CD4-positive, alpha-beta T cell (primary cell): ENCODE data around the gene RAD51B. TPM values are rescaled to one million over a fixed set of nuclear protein-coding genes. Genes with fewer than 3 reads are reported as not detected.

Source experiments
- ATAC-seq: fragments of 200-7000 bp; cut with Tn5 transposase; one replicate; pipeline ENCODE4 v1.10.0; 2022; ENCODE audit warnings: mild to moderate bottlenecking; ENCODE audit not compliant: poor library complexity
- CTCF ChIA-PET: fragments of 350-600 bp; sonication (Branson Sonifier 250); formaldehyde crosslinking; loops from one replicate; lab custom pipeline; 2021; ENCODE audit warnings: antibody characterized with exemption, inconsistent platforms; lab: Charles Lee
- POLR2A ChIA-PET: fragments of 350-600 bp; sonication (Branson Sonifier 250); formaldehyde crosslinking; loops from one replicate; lab custom pipeline; 2021; ENCODE audit warnings: antibody characterized with exemption, inconsistent platforms; lab: Charles Lee
- DNase-seq, 14 experiments: peaks; one replicate each; pipeline ENCODE4 v3.0.0-alpha.2; 2013 to 2020; ENCODE audit warnings: mixed read lengths in 2 of 14
- H3K27ac ChIP-seq, 2 donors: one replicate each; pipeline versions ENCODE4 v1.5.1 to v1.7.0; 2013; ENCODE audit warnings: low read length in 2 of 2, low read depth in 1 of 2, mild to moderate bottlenecking in 1 of 2
- H3K27me3 ChIP-seq, 2 experiments: 1 replicate in 1 of 2; 2 replicates in 1 of 2; pipeline versions ENCODE4 v1.6.1 to v1.7.0; 2013; ENCODE audit warnings: low read length in 2 of 2, control low read depth in 1 of 2, mild to moderate bottlenecking in 1 of 2, moderate library complexity in 1 of 2; ENCODE audit not compliant: insufficient read depth in 2 of 2, control insufficient read depth in 1 of 2
- H3K36me3 ChIP-seq: one replicate; pipeline ENCODE4 v1.6.1; 2013; ENCODE audit warnings: low read length, control low read depth; ENCODE audit not compliant: insufficient read depth
- H3K4me1 ChIP-seq: one replicate; pipeline ENCODE4 v1.6.1; 2013; ENCODE audit warnings: low read length, control low read depth; ENCODE audit not compliant: insufficient read depth
- H3K4me3 ChIP-seq: one replicate; pipeline ENCODE4 v1.5.1; 2013; ENCODE audit warnings: mild to moderate bottlenecking, low read length, moderate library complexity
- H3K9me3 ChIP-seq, 2 experiments: 1 replicate in 1 of 2; 2 replicates in 1 of 2; pipeline versions ENCODE4 v1.6.1 to v1.7.0; 2013; ENCODE audit warnings: low read length in 2 of 2, mild to moderate bottlenecking in 2 of 2, control low read depth in 1 of 2, moderate library complexity in 1 of 2; ENCODE audit not compliant: control insufficient read depth in 1 of 2, insufficient read depth in 1 of 2
- H3K27ac Mint-ChIP-seq: one replicate; pipeline ENCODE4 v1.8.0; 2020; ENCODE audit warnings: mixed read lengths
- H3K27me3 Mint-ChIP-seq: one replicate; pipeline ENCODE4 v1.8.0; 2021; ENCODE audit warnings: mixed read lengths
- H3K36me3 Mint-ChIP-seq: one replicate; pipeline ENCODE4 v1.8.0; 2021; ENCODE audit warnings: low read depth, mixed read lengths
- H3K4me1 Mint-ChIP-seq: one replicate; pipeline ENCODE4 v1.8.0; 2021; ENCODE audit warnings: low read depth, mixed read lengths
- H3K4me3 Mint-ChIP-seq: one replicate; pipeline ENCODE4 v1.8.0; 2020; ENCODE audit warnings: mild to moderate bottlenecking, mixed read lengths
- H3K9me3 Mint-ChIP-seq: one replicate; pipeline ENCODE4 v1.8.0; 2020; ENCODE audit warnings: mixed read lengths
- intact Hi-C, 2 experiments: fragments of 100-400 bp; cut with DNase I in 1 of 2; cut with micrococcal nuclease in 1 of 2; formaldehyde crosslinking; loops; one replicate each; pipeline versions ENCODE4 v1.15.1 to v1.9.0; 2023 to 2025; cut with DNase I, micrococcal nuclease
- total RNA-seq, 174 experiments: library from RNA in 2 of 174; stranded (reverse) in 2 of 174; gene quantifications; one replicate each; pipeline ENCODE4 v1.2.3 and lab custom pipeline; 2021 to 2026
- TF ChIP-seq, protein P1 (sequence below): fragments of 200-600 bp; IDR thresholded peaks from one replicate; pipeline ENCODE4 v1.8.0; 2022; ENCODE audit warnings: antibody characterized with exemption, mild to moderate bottlenecking

RAD51B gene
- total RNA-seq, 2 experiments from 2014 or later, result 18.4 to 20.0 TPM

DNA sequence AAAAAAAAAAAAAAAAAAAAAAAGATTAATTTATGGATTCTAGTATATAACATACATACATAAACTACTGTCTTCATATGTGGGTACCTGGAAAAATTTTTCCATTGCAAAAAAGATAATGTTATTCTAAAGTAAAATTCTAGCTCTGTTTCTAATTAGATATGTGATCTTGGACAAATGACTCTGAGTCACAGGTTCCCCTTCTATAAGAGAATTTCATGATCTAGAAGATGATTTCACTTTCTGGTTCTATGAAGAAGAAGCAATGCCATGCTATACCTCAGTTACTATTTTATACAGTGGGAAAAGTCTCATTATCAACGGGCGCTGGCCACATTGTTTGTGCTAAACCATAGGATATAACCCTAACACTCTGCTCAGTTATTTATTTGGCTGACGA lies 622.0 kb downstream of the RAD51B start:
- POLR2A ChIA-PET, result interaction anchor here (0.7 kb wide), 1 partner anchor 64 kb away, joined by 3 read pairs; no protein-coding TSS in a partner anchor

DNA sequence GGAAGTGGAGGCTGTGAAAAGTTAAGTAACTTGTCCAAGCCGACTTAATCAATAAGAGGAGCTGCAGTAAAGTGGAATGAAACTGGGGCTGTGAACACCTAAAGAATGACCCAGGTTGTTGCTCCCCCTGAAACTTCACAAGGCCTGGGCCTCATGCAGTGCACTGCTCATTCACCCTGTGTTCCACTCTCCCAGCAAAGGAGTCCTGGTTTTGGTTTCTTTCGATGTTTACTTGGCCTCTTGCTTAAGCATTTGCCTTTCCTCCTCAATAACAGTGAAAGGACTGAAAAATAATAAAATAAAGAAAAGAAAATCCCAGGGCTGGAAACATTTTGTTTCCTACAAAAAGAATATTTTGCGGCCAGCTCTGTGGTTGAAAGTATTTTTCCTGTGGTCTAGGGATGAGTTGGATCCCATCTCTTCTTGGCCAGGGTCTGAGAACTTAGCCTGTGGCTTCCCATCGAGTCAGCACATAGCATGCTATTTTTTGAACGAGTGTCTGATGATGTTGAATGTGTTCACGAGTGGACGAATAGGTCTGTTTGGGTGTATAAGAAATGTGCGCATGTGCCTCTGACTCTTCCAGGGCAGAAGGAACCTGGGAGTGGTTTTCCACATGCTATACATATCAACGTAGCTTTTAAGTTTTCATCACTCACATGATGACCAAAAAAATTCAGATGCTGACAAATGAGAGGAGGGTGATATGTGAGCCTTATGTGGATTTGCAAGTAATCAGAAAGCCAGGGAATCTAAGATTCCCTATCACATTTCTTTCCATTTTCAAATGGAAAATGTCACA lies 623.5 kb downstream of the RAD51B start:
- no peak overlapping the region for H3K27ac ChIP-seq
- H3K4me1 ChIP-seq, result no peaks in the 10 kb centered on the region
- ChIA-PET POLR2A (no interaction called here), CTCF (no interaction called here)
- intact Hi-C loops, result no loop called here
- ATAC-seq (no peak), DNase-seq (no peak)
- H3K4me1 Mint-ChIP-seq, result no peaks in the 10 kb centered on the region
- no peaks in the 10 kb centered on the region for H3K36me3 Mint-ChIP-seq
- H3K4me3 ChIP-seq, result no peak overlapping the region
- no peak overlapping the region for H3K27ac Mint-ChIP-seq
- H3K27me3 ChIP-seq, result no peaks in the 10 kb centered on the region
- TF ChIP-seq, protein P1, sequence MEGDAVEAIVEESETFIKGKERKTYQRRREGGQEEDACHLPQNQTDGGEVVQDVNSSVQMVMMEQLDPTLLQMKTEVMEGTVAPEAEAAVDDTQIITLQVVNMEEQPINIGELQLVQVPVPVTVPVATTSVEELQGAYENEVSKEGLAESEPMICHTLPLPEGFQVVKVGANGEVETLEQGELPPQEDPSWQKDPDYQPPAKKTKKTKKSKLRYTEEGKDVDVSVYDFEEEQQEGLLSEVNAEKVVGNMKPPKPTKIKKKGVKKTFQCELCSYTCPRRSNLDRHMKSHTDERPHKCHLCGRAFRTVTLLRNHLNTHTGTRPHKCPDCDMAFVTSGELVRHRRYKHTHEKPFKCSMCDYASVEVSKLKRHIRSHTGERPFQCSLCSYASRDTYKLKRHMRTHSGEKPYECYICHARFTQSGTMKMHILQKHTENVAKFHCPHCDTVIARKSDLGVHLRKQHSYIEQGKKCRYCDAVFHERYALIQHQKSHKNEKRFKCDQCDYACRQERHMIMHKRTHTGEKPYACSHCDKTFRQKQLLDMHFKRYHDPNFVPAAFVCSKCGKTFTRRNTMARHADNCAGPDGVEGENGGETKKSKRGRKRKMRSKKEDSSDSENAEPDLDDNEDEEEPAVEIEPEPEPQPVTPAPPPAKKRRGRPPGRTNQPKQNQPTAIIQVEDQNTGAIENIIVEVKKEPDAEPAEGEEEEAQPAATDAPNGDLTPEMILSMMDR, result no peak
- H3K9me3 Mint-ChIP-seq, result no peaks in the 10 kb centered on the region
- H3K27me3 Mint-ChIP-seq, result no peaks in the 10 kb centered on the region
- H3K9me3 ChIP-seq, result no peaks in the 10 kb centered on the region
- H3K36me3 ChIP-seq, result no peaks in the 10 kb centered on the region
- no peak overlapping the region for H3K4me3 Mint-ChIP-seq

More for the DNA sequence above, 622.0 kb downstream of the RAD51B start:
- H3K27ac ChIP-seq, result no peak overlapping the region
- Mint-ChIP-seq H3K36me3 (no peaks in the 10 kb centered on the region), H3K9me3 (peaks cover 2% of the 10 kb centered on the region), H3K27me3 (no peaks in the 10 kb centered on the region), H3K4me1 (peaks cover 2% of the 10 kb centered on the region), H3K4me3 (no peak overlapping the region), H3K27ac (no peak overlapping the region)
- H3K4me3 ChIP-seq, result no peak overlapping the region
- H3K36me3 ChIP-seq, result no peaks in the 10 kb centered on the region
- TF ChIP-seq, protein P1, result no peak
- ATAC-seq (no peak), DNase-seq (no peak)
- intact Hi-C loops, result no loop called here
- CTCF ChIA-PET, result no interaction called here
- no peaks in the 10 kb centered on the region for H3K9me3 ChIP-seq
- H3K27me3 ChIP-seq, result no peaks in the 10 kb centered on the region
- no peaks in the 10 kb centered on the region for H3K4me1 ChIP-seq

DNA sequence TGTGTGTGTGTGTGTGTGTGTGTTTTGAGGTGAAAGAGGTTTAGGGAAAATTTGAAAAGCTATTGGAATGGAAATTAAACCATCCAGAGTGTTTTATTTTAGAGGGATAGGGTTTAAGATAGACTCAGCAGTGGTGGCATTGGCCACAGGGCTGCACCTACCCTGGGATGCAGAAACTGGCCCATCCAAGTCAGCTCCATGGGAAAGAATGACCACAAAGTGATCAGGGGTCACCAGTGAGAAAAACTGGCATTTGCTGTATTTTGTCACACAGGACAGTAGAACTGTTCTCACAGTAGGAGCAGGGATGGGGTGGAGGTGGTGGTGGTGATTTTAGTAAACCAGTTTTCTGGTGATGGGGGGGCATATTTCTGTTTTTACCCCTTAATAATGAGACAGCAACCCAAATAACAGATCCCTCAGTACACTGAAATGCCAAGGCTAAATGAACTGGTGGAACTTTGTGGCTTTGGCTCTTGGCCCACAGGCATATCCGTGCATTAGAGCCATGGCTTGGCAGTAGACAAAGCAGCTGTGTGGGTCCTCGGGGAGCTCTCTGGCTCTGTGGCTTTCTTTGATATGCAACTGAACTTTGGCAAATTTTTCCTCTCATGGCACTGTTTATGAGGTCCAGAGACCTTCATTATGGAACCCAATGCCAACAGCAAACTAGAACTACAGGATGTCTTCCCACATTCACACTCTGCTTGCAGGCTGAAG lies 625.0 kb downstream of the RAD51B start:
- CTCF ChIA-PET, result no interaction called here
- Mint-ChIP-seq H3K9me3 (no peaks in the 10 kb centered on the region), H3K27me3 (no peaks in the 10 kb centered on the region), H3K4me3 (no peak overlapping the region), H3K27ac (no peak overlapping the region), H3K4me1 (no peaks in the 10 kb centered on the region), H3K36me3 (no peaks in the 10 kb centered on the region)
- no peak for DNase-seq
- H3K36me3 ChIP-seq, result no peaks in the 10 kb centered on the region
- TF ChIP-seq, protein P1, result no peak
- H3K4me1 ChIP-seq, result no peaks in the 10 kb centered on the region
- no peaks in the 10 kb centered on the region for H3K27me3 ChIP-seq
- H3K4me3 ChIP-seq, result no peak overlapping the region
- no peak overlapping the region for H3K27ac ChIP-seq
- POLR2A ChIA-PET, result no interaction called here
- intact Hi-C loops, result no loop called here
- ATAC-seq, result no peak
- no peaks in the 10 kb centered on the region for H3K9me3 ChIP-seq
